ENCODE data around the gene ADGRG2. TPM values are rescaled to one million over a fixed set of nuclear protein-coding genes. Genes with fewer than 3 reads are reported as not detected.

ADGRG2 gene
- total and polyA plus RNA-seq, 10 donors = 1.8 to 3.0 (median 1.9) TPM

- H3K4me1 ChIP-seq = no peaks in the 10 kb centered on the region
- WGBS, 5 donors = 81 to 92% (median 90%) methylated on average over 3 of the region's 3 CpGs
- no peaks in the 10 kb centered on the region for H3K36me3 ChIP-seq
- no peak overlapping the region for H3K27ac ChIP-seq
- DNase-seq = no peak
- no peaks in the 10 kb centered on the region for H3K27me3 ChIP-seq (replicated peaks in 1 of 7)
- H3K9me3 ChIP-seq = no peaks in the 10 kb centered on the region
- TF ChIP-seq CTCF (IDR thresholded peaks at IDR 0.05 in 8 of 11, conservative IDR thresholded peaks at IDR 0.05 in 3 of 11) = no peak
- H3K4me3 ChIP-seq = no peak overlapping the region
- intact Hi-C loops (cut with DNase I; ENCODE audit: low total_unique reads) = no loop called here
These were observed 91.5 kb downstream of the ADGRG2 start for GRCh38 chrX:19030805-19031204.

- Histone ChIP-seq H3K27me3 (replicated peaks in 1 of 7) (no peaks in the 10 kb centered on the region), H3K36me3 (no peaks in the 10 kb centered on the region), H3K9me3 (no peaks in the 10 kb centered on the region), H3K27ac (no peak overlapping the region), H3K4me1 (no peaks in the 10 kb centered on the region), H3K4me3 (no peak overlapping the region)
- no peak for TF ChIP-seq POLR2A (IDR thresholded peaks at IDR 0.05)
- TF ChIP-seq CTCF (IDR thresholded peaks at IDR 0.05 in 8 of 11, conservative IDR thresholded peaks at IDR 0.05 in 3 of 11) = no peak
- no peak for TF ChIP-seq POLR2AphosphoS5 (IDR thresholded peaks at IDR 0.05)
- intact Hi-C loops (cut with DNase I; ENCODE audit: low total_unique reads) = no loop called here
- DNase-seq = no peak
- 79 to 98% (median 94%) methylated on average over 6 of the region's 6 CpGs for WGBS, 5 donors
These were observed 93.7 kb downstream of the ADGRG2 start for GRCh38 chrX:19028560-19028959.

GRCh38 chrX:19024366-19024765 lies 97.9 kb downstream of the ADGRG2 start:
- H3K9me3 ChIP-seq = no peaks in the 10 kb centered on the region
- TF ChIP-seq POLR2A (IDR thresholded peaks at IDR 0.05) (no peak), CTCF (IDR thresholded peaks at IDR 0.05 in 8 of 11, conservative IDR thresholded peaks at IDR 0.05 in 3 of 11) (no peak), POLR2AphosphoS5 (IDR thresholded peaks at IDR 0.05) (no peak)
- 62 to 90% (median 85%) methylated on average over 4 of the region's 4 CpGs for WGBS, 5 donors
- no peaks in the 10 kb centered on the region for H3K4me1 ChIP-seq
- DNase-seq = no peak
- H3K27ac ChIP-seq = no peak overlapping the region
- intact Hi-C loops (cut with DNase I; ENCODE audit: low total_unique reads) = no loop called here
- H3K27me3 ChIP-seq (replicated peaks in 1 of 7) = no peaks in the 10 kb centered on the region
- no peak overlapping the region for H3K4me3 ChIP-seq
- no peaks in the 10 kb centered on the region for H3K36me3 ChIP-seq

GRCh38 chrX:19019996-19020395 lies 102.3 kb downstream of the ADGRG2 start:
- no peaks in the 10 kb centered on the region for H3K36me3 ChIP-seq
- TF ChIP-seq CTCF (IDR thresholded peaks at IDR 0.05 in 8 of 11, conservative IDR thresholded peaks at IDR 0.05 in 3 of 11) (no peak), POLR2AphosphoS5 (IDR thresholded peaks at IDR 0.05) (no peak), POLR2A (IDR thresholded peaks at IDR 0.05) (no peak)
- H3K27ac ChIP-seq = no peak overlapping the region
- H3K27me3 ChIP-seq (replicated peaks in 1 of 7) = no peaks in the 10 kb centered on the region
- 95 to 100% (median 97%) methylated on average over 2 of the region's 2 CpGs for WGBS, 5 donors
- H3K9me3 ChIP-seq = no peaks in the 10 kb centered on the region
- H3K4me1 ChIP-seq = no peaks in the 10 kb centered on the region
- H3K4me3 ChIP-seq = no peak overlapping the region
- no peak for DNase-seq
- intact Hi-C loops (cut with DNase I; ENCODE audit: low total_unique reads) = no loop called here

Measured in spleen (tissue), 11 donors.